ENCODE measurements around the gene PLAAT5.

The PLAAT5 gene

DNA sequence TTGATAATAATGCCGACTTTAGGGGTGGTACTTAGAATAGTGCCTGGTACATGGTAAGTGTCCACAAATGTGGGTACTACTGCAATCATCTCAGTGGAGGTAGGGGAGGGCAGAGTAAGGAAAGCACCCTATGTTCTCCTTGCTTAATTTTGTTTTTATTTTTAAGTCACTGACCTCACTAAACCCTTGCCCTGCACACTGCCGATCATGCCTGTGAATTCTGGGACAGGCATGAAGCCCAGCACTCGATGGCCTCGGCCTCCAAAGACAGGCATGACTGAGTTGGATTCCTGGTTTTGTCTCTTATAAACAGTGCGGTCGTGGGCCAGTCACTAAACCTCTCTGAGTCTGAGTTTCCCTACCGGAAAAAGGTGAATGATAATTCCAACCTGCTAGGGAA is 21.8 kb upstream of the PLAAT5 start:
- DNase-seq (ENCODE audit: low read depth in 2 of 2): no peak

DNA sequence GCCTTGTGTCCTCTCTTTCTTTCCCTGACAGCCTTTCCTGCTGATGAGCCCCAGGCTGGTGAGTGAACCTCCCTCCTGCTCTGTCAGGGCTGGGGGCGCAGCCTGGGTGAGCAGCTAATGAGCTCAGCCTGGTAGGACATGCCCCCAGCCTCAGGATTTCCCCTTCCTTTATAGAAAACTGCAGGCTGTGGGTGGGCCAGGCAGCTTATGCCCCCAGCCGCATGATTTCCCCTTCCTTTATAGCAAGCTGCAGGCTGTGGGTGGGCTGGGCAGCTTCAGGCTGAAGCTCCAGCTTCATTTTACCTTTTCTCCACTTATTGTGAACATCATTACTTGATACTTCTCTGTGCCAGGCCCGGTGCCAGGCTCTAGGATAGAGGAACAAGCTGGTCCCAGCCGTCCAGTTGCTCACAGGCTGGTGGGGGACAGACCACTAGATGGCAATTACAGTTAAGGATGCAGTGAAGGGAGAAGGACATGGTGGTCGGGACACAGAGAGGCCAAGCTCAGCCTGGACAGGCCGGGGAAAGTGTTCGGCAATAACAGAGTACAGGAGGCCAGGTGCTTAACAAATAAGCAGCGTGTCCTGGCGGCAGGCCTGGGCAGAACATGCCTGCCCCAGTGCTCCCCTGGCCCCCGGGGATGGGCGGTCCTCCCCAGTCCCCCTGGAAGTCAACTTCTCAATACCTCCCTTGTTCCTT is 20.2 kb upstream of the PLAAT5 start:
- no peak for DNase-seq (ENCODE audit: low read depth in 2 of 2)

DNA sequence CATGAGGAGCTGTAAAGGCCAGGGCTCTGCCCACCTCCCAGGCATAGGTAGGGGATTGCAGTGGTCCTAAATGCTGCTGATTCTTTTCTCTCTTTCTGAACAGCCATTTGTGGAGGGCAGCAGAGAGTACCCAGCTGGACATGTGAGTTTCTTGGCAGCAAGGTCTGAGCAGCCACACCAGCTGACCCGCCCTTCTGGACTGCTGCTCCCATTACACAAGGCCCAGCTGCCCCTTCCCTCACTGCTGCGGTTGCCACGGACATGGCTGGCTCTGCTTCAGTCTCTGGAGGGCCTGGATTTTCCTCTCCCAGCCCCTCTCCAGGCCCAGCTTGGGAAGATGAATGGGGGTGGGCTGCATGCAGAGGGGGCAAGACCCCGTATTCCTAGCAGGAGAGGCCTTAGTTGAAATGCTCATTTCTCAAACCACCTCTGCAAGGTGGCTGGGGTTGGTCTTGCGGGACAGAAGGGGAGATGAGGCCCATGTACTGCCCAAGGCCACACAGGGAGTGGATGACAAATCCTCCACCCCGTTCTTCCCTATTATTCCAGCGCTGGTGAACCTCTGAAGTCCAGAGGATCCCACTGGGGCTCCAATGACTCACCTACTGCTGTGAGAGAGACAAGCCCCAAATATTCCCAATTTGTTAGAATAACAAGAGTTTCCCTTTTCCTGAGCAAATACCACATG is 19.5 kb upstream of the PLAAT5 start:
- DNase-seq (ENCODE audit: low read depth in 2 of 2): no peak

- DNase-seq (ENCODE audit: low read depth in 2 of 2): no peak
Observed at GRCh38 chr11:63508745-63509144, 17.8 kb upstream of the PLAAT5 start.

DNA sequence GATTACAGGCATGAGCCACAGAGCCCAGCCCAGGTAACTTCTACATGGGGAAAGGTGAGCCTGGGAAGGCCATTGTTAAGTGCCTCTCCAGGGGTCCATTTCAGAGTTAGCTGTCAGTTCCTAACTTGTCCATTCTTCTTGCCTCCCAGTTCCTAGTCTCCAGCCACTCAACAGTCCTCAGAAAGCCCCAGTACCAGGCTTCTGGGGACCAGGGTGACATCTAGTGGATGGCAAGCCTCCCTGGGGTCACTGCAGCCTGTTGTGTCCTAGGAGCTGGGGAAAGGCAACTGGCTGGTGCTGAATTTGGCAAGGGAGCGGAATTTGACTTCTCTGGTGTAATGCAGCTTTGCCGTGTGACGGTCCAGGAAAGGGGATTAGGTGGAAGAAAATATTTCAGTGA is 17.0 kb upstream of the PLAAT5 start:
- DNase-seq (ENCODE audit: low read depth in 2 of 2): no peak

GRCh38 chr11:63507511-63507910 is 16.5 kb upstream of the PLAAT5 start:
- no peak for DNase-seq (ENCODE audit: low read depth in 2 of 2)

DNA sequence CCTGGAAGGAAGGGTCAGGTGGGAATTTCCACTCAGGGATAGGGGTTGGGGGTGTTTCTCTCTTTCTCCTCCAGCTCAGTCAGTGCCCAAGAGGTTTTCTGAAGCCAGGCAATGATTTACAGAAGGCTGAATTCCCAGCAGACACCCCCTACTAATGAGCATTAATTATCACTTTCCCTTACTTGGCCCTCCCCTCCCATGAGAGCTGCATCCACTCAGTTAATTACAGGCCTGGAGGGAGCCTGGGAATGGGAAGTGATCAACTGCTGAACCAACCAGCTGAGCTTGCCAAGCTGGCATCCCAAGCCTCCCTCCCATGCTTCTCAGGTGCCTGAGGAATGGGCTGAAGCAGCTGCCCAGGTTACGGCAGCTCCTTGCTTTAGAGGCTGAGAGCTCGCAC is 15.9 kb upstream of the PLAAT5 start:
- DNase-seq (ENCODE audit: low read depth in 2 of 2): no peak

DNA sequence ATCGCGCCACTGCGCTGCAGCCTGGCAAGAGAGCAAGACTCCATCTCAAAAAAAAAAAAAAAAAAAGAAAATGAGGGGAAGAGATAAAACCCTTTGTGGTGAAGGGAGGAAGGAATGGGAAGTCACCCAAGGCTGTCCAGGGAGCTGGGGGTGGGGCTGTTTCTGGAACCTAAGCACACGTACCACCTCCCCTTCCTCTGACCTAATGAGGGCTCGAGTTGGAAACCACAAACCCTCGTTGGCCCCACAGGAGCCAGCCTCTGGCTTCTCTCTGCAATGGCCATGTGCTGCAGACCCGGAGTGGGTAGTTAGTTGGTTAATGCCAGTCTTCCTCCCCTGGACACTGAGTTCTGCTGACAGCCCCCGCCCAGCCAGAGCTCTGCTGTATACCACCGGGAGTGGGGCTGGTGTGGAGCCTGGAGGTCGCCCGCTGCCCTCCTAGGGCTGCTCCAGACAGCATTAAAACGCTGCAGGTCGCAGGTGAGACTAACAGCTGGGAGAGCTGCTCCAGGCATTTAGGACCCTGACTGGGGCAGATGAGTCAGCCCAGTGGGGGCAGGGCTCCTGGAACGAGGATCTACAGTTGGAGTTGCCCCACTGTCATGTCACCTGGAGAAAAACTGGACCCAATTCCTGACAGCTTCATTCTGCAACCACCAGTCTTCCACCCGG is 15.0 kb upstream of the PLAAT5 start, which contains the start of gene LGALS12:
LGALS12 (plus strand) TSS at position 228 of the 672 bp plus-strand sequence; CDS start at position 603, 375 bp downstream.
- DNase-seq (ENCODE audit: low read depth in 2 of 2): no peak

GRCh38 chr11:63504933-63505586 is 14.1 kb upstream of the PLAAT5 start:
- no peak for DNase-seq (ENCODE audit: low read depth in 2 of 2)

DNA sequence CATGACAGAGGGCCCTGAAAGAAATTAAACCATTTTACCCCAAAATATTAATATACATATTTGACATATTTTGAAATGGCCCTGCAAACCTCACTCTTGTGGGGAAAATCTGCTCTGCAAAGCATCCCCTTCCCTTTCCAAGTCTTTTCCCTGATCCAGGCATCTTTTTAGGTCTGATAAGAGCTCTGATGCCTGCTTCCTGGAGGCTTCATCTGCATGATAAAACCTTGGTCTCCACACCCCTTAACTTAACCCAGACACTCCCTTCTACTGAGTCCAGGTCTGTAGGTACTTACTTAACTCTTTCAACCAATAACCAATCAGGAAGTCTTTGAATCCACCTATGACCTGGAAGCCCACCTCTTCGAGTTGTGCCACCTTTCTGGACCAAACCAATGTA is 13.1 kb upstream of the PLAAT5 start:
- no peak for DNase-seq (ENCODE audit: low read depth in 2 of 2)

DNA sequence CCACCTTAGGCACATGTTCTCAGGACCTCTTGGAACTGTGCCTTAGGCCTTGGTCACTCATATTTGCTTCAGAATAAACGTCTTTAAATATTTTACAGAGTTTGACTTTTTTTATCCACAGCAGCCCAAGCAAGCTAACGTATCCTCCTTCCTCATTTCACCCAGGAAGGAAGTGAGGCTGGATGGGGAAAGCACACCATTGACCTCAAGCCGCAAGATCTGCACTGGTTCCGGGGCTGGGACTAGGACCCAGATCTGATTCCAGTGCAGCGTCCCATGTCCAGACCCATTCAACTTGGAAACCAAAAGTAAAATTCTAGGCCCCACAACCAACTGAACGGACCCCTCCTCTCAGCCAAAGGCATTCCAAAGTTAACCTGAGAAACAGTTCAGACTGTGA is 12.5 kb upstream of the PLAAT5 start:
- DNase-seq (ENCODE audit: low read depth in 2 of 2): no peak

DNA sequence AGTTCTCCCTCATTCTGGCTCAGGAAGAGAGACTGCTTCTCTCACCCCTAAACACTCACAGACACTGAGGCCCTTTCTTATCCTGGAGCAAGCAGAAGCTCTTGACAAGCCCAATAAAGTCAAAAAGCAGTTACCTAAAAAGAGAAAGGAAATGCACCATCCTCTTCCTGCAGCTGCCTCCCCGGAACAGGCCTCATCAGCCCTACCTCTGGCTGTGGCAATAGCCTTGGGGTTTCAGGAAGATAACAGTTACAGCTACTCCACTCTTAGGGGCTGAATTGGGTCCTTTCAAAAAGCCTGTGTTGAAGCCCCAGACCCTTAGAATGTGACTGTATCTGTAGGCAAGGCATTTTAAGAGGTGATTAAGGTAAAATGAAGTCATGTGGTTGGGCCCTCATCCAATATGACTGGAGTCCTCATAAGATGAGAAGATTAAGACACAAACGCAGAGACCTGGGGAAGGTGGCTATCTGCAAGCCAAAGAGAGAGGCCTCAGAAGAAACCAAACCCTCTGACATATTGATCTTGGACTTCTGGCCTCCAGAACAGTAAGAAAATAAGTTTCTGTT is 11.4 kb upstream of the PLAAT5 start:
- DNase-seq (ENCODE audit: low read depth in 2 of 2): no peak

DNA sequence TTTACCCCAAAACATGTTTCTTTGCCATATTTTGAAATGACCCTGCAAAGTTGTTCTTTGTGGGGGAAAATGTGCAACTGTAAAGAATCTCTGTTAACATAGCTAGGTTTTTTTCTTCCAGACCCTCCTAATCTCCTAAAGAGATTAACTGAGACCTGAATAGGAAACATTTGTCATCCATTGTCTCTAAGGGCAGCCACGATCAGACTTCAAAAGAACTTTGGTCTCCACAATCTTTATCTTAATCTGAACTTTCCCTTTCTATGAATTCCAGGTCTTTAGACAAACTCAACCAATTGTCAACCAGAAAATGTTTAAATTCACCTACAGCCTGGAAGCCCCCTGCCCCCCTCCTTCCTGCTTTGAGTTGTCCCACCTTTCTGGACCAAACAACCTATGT is 10.3 kb upstream of the PLAAT5 start:
- no peak for DNase-seq (ENCODE audit: low read depth in 2 of 2)

DNA sequence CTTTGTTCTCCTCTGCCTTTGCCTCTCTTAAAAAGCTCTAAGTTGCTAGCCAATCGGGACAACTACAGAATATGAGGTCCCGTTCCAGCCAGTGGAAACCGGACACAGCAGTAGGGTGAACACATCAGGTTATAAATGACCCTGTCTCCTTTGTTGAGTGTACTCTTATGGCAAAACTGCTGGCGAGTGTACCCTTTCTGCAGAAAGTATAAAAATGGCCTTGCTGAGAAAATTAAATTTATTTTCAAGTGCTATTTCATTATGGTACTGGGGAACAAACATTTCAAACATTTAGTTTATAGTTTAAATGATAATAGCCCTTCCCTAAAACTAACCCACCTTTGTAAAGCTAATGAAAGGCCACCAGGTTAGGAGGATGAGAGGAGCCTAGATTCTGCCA is 8.9 kb upstream of the PLAAT5 start:
- no peak for DNase-seq (ENCODE audit: low read depth in 2 of 2)

DNA sequence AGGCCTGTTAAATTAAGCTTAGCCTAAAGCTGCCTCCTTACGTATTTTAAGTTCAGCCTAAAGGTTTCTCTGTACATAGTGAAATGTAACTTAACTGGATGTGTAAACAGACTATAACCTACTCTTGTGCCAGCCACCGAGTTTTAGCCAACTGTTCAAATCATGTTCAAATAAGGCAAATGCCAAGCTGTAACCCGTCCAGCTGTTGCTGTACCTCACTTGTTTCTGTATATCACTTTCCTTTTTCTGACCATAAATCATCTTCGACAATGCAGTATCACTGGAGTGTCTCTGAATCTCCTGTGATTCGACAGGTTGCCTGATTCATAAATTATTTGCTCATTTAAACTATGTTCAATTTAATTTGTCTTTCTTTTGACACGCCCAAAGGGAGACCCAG is 4.0 kb upstream of the PLAAT5 start:
- no peak for DNase-seq (ENCODE audit: low read depth in 2 of 2)

GRCh38 chr11:63493127-63493526 is 2.2 kb upstream of the PLAAT5 start:
- DNase-seq (ENCODE audit: low read depth in 2 of 2): no peak

- no peak for DNase-seq (ENCODE audit: low read depth in 2 of 2)
Observed at GRCh38 chr11:63492441-63492840, 1.5 kb upstream of the PLAAT5 start.

DNA sequence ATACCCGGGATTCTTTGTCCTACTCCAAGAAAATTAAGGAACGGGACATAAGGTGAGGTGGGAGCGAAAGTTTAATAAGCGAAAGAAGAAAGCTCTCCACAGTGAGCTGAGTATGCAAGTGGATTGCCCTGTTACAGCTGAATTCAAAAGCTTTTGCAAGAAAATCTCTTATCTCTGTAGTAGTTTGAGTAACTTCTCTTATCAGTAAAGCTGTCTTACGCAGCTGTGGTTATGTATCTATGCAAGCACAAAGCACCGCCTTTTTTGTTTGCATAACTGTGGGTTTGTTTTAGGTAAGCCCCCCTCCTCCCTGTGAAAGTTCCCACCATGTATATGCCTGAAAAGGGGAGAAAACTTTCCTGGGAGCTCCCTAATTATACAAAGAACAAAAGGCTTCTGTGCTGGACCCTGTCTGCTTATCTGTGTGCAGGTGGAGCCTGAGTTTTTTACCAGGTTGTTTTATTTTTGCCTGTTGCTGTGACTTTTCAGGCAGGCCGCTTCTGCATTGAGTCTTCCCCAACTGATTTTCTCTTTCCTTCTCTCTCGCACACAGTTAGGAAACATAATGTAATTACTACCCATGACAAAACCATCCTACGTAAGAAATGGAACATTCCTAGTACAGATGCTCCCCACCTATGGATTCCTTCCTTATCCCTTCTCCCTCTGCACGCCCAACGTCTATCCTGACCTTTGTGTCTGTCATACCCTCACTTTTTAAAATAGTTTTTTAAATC is 837 bp upstream of the PLAAT5 start:
- DNase-seq (ENCODE audit: low read depth in 2 of 2): no peak

DNA sequence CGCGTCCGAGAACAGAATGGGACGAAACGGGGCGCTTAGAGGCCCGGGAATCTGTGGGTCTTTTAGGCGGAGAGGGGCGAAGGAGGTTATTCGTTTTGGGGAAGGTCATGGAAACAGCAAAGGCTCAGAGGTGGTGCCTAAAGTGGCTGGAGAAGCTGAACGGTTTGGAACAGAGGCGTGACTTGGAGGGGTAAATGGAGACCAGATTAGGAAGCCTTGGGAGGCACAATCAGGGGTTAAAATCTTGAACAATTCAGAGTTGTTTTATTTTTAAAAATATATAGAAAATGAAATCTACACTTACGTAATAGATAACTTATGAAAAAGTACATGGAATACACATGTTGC is 247 bp upstream of the PLAAT5 start:
- DNase-seq (ENCODE audit: low read depth in 2 of 2): no peak

DNA sequence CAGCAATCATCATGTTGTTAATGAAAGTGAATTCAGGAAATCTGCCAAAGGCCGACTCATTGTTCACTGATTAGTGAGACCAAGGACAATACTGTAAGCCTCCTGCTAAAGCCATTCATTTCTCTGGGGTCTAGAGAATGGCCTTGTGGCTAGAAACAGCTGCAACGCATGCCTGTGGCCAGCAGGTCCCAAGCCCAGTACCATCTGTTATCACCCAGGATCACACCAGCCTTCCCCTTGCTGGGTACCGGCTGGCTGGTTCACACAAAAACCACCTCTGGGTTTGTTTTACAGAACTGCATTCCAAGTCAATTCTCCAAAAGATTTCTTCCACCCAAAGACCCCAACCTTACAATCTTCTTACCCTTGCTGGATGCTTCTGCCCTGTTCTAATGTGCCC is 1.1 kb downstream of the PLAAT5 start:
- DNase-seq (ENCODE audit: low read depth in 2 of 2): no peak

DNA sequence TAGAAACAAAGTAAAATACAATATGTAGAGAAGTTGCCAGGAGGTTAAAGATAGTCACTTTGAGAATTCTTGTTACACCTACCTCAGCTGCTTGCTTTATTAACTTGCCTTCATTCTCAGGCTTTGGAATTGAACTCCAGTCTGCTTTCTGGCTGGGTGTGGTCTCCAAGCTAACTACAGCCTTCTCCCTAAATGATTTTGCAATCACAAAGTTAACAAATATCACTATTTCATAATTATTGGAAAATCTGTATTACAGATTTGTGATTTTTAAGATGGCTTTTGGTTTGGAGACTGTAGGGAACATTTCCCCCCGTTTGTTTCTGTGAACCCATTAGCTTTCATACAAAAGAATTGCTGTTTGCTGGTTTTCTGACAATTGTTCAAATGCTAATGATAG is 2.2 kb downstream of the PLAAT5 start:
- DNase-seq (ENCODE audit: low read depth in 2 of 2): no peak

DNA sequence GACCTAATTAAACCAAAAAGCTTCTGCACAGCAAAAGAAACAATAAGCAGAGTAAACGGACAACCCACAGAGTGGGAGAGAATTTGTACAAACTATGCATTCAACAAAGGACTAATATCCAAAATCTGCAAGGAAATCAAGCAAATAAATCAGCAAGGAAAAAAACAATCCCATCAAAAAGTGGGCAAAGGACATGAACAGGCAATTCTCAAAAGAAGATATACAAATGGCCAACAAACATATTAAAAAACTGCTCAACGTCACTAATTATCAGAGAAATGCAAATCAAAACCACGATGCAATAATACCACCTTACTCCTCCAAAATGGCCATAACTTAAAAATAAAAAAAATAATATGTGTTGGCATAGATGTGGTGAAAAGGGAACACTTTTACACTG is 5.2 kb downstream of the PLAAT5 start:
- no peak for DNase-seq (ENCODE audit: low read depth in 2 of 2)
